Thoracic aorta (tissue), 2 donors: Measurements from ENCODE around the gene RCAN1. TPM values are rescaled to one million over a fixed set of nuclear protein-coding genes. Genes with fewer than 3 reads are reported as not detected.
"Not testable (repeated sequence)": the region's sequence is repeated elsewhere in the genome, so short reads cannot be mapped to it uniquely, and the experiment has no call there.

Source experiments
- ATAC-seq: fragments of 150-250 bp; one replicate; pipeline ENCODE4 v1.8.0; 2017; ENCODE audit warnings: low read depth; ENCODE audit not compliant: insufficient number of reproducible peaks, low FRiP score
- DNase-seq: peaks from one replicate; pipeline ENCODE4 v3.0.0-alpha.2; 2020; ENCODE audit warnings: low spot score
- H3K27ac ChIP-seq, 2 donors: fragments of 200-600 bp; sonication (generic); 1 replicate in 1 of 2; 2 replicates in 1 of 2; pipeline ENCODE4 v1.5.1; 2016; ENCODE audit warnings: mild to moderate bottlenecking in 2 of 2, moderate library complexity in 2 of 2
- H3K27me3 ChIP-seq: fragments of 200-600 bp; sonication (generic); replicated peaks from 2 replicates; pipeline ENCODE4 v1.6.0; 2016; ENCODE audit warnings: mild to moderate bottlenecking; ENCODE audit not compliant: insufficient read depth
- H3K36me3 ChIP-seq: fragments of 200-600 bp; sonication (generic); one replicate; pipeline ENCODE4 v1.5.1; 2016
- H3K4me1 ChIP-seq, 2 donors: fragments of 200-600 bp; sonication (generic); 1 replicate in 1 of 2; 2 replicates in 1 of 2; pipeline versions ENCODE4 v1.5.1 to v1.6.0; 2016; ENCODE audit warnings: low read depth in 2 of 2, mild to moderate bottlenecking in 1 of 2; ENCODE audit not compliant: control insufficient read depth in 1 of 2
- H3K4me3 ChIP-seq: fragments of 200-600 bp; sonication (generic); 2 replicates; pipeline ENCODE4 v1.5.1; 2016; ENCODE audit warnings: mild to moderate bottlenecking
- H3K9me3 ChIP-seq: fragments of 200-600 bp; sonication (generic); 2 replicates; pipeline ENCODE4 v1.5.1; 2016
- total RNA-seq, 2 donors: library from RNA; depleted of rRNA; stranded (reverse); fragments of >200 nt; gene quantifications; one replicate each; pipeline versions ENCODE4 v1.1.0 to v1.2.3, GENCODE V29; 2016
- TF ChIP-seq, protein P1 (sequence below): fragments of 200-600 bp; sonication (generic); IDR thresholded peaks from one replicate; pipeline ENCODE4 v1.5.1; 2019; ENCODE audit warnings: antibody characterized with exemption

The RCAN1 gene
- total RNA-seq, 2 donors from 2014 or later, result 39.3 to 45.2 TPM

DNA sequence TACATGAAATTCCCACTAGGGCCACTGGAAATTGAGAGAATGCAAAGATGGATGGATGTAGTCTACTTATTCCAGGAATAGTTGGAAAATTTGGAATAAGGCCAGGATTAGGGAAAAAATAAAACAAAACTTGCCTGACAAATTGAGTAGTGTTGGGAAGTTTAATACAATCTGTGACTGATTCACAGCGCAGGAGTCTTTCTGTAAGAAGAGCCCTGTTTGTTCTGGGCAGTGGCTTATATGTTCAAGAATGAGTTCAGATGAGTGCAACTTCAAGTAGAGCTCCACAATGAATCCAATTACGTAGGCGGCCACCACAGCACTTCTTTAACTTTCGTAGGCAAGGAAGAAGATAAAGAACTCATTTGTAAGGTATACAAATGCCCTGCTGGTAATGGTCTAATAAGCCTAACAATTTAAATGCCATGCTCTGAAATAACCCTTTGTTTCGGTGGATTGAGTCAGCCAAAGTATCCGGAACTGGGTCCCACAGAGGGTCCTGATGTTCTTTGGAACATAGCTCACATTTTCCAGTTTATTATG lies 55.8 kb downstream of the RCAN1 start:
- DNase-seq (no peak), ATAC-seq (no peak)
- Histone ChIP-seq H3K9me3 (no peaks in the 10 kb centered on the region), H3K36me3 (no peaks in the 10 kb centered on the region), H3K4me3 (no peak overlapping the region), H3K27me3 (no peaks in the 10 kb centered on the region), H3K4me1 (peaks cover 0 to 30% of the 10 kb centered on the region in 2 donors), H3K27ac (no peak overlapping the region)
- TF ChIP-seq, protein P1, sequence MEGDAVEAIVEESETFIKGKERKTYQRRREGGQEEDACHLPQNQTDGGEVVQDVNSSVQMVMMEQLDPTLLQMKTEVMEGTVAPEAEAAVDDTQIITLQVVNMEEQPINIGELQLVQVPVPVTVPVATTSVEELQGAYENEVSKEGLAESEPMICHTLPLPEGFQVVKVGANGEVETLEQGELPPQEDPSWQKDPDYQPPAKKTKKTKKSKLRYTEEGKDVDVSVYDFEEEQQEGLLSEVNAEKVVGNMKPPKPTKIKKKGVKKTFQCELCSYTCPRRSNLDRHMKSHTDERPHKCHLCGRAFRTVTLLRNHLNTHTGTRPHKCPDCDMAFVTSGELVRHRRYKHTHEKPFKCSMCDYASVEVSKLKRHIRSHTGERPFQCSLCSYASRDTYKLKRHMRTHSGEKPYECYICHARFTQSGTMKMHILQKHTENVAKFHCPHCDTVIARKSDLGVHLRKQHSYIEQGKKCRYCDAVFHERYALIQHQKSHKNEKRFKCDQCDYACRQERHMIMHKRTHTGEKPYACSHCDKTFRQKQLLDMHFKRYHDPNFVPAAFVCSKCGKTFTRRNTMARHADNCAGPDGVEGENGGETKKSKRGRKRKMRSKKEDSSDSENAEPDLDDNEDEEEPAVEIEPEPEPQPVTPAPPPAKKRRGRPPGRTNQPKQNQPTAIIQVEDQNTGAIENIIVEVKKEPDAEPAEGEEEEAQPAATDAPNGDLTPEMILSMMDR, result no peak

GRCh38 chr21:34558166-34558565 lies 56.7 kb downstream of the RCAN1 start:
- ATAC-seq, result no peak
- H3K36me3 ChIP-seq, result no peaks in the 10 kb centered on the region
- TF ChIP-seq, protein P1, result no peak
- H3K4me3 ChIP-seq, result no peak overlapping the region
- no peaks in the 10 kb centered on the region for H3K27me3 ChIP-seq
- peaks cover 5 to 35% of the 10 kb centered on the region in 2 donors for H3K4me1 ChIP-seq
- no peaks in the 10 kb centered on the region for H3K9me3 ChIP-seq
- no peak for DNase-seq
- H3K27ac ChIP-seq, result no peak overlapping the region

GRCh38 chr21:34557261-34557660 lies 57.7 kb downstream of the RCAN1 start:
- H3K9me3 ChIP-seq, result no peaks in the 10 kb centered on the region
- H3K4me3 ChIP-seq, result no peak overlapping the region
- H3K27me3 ChIP-seq, result no peaks in the 10 kb centered on the region
- H3K4me1 ChIP-seq, result peaks cover 8 to 45% of the 10 kb centered on the region in 2 donors
- TF ChIP-seq, protein P1, result no peak
- DNase-seq (no peak), ATAC-seq (no peak)
- H3K27ac ChIP-seq, result no peak overlapping the region
- H3K36me3 ChIP-seq, result no peaks in the 10 kb centered on the region

- peaks cover 8 to 29% of the 10 kb centered on the region in 2 donors for H3K4me1 ChIP-seq
- H3K27me3 ChIP-seq, H3K27ac ChIP-seq, DNase-seq, H3K36me3 ChIP-seq, H3K4me3 ChIP-seq, ATAC-seq, H3K9me3 ChIP-seq: not testable (repeated sequence)
These were observed 60.2 kb downstream of the RCAN1 start for GRCh38 chr21:34554670-34555069.

DNA sequence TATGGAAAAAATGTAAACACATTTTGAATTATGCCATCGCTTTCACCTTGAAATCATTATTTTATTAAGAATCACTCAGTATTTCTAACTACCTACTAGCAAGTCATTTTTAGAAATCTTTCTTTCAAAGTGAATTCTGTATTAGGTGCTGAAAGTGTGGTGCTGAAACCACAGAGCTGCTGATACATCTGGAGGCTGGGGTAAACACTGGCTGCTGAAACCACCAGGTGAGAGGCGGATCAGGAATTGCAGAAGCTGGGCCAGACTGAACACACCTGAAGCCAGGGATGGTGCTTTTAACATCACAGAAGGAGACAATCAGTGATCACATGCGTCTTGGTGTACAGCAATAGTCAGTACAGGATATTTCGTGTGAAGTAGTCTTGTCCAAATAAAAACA lies 60.7 kb downstream of the RCAN1 start:
- Histone ChIP-seq H3K27me3 (no peaks in the 10 kb centered on the region), H3K27ac (no peak overlapping the region), H3K4me3 (no peak overlapping the region), H3K9me3 (no peaks in the 10 kb centered on the region), H3K36me3 (no peaks in the 10 kb centered on the region), H3K4me1 (peaks cover 8 to 25% of the 10 kb centered on the region in 2 donors)
- ATAC-seq (no peak), DNase-seq (no peak)
- TF ChIP-seq, protein P1, result no peak
